ENCODE results near the gene LRCH1. TPM values are rescaled to one million over a fixed set of nuclear protein-coding genes. Genes with fewer than 3 reads are reported as not detected.

The LRCH1 gene
- total RNA-seq, 2 experiments from 2014 or later, result 16.9 to 17.9 TPM

DNA sequence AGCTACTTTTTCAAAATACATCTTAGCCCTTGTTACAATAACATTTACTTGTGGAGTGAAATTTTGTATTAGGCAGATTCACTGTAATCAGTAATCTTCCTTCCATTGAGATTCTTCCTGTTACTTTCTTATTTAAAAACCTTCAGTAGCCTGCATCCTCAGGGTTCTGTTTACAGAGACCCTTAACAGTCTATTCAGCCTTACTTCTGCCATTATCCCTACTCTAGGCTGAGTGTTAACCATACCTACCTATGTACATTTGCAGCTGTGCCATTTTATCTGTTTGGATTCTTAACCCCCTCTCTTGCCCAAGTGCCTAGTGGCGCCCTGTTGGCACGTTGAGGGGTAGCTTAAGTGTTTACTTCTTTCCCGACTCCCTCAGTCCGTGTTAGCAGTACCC is 71.9 kb downstream of the LRCH1 start:
- H3K27ac Mint-ChIP-seq, result no peak overlapping the region
- H3K4me3 Mint-ChIP-seq, result no peak overlapping the region
- POLR2A ChIA-PET, result no interaction called here
- CTCF ChIA-PET, result interaction anchor here (1.2 kb wide), 1 partner anchor 73 kb away, joined by 4 read pairs; no protein-coding TSS in a partner anchor
- DNase-seq, result no peak
- intact Hi-C loops (cut with micrococcal nuclease), result no loop called here
- no peaks in the 10 kb centered on the region for H3K27me3 Mint-ChIP-seq
- peaks cover 60% of the 10 kb centered on the region for H3K4me1 Mint-ChIP-seq (ENCODE audit: low read depth)
- H3K36me3 Mint-ChIP-seq, result no peaks in the 10 kb centered on the region
- no peaks in the 10 kb centered on the region for H3K9me3 Mint-ChIP-seq

DNA sequence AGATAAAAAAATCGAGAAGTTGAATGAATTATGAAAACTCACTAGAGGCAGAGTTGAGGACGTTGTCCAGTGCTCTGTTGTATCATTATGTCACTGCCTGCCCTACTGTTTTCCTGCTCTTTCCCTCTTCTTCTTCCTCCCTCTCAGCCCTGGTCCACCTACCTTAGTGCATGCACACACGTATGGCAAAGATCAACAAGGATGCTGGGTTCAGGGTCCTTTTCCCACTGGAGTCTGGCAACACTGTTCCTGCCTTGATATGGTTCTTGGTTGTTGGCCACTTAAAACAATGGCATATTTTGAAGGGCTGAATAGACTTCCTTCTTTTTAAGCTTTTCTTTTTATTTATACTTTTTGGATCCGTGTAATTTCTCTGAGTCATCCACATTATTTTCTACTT is 74.5 kb downstream of the LRCH1 start:
- intact Hi-C loops (cut with micrococcal nuclease), result no loop called here
- no peaks in the 10 kb centered on the region for H3K27me3 Mint-ChIP-seq

DNA sequence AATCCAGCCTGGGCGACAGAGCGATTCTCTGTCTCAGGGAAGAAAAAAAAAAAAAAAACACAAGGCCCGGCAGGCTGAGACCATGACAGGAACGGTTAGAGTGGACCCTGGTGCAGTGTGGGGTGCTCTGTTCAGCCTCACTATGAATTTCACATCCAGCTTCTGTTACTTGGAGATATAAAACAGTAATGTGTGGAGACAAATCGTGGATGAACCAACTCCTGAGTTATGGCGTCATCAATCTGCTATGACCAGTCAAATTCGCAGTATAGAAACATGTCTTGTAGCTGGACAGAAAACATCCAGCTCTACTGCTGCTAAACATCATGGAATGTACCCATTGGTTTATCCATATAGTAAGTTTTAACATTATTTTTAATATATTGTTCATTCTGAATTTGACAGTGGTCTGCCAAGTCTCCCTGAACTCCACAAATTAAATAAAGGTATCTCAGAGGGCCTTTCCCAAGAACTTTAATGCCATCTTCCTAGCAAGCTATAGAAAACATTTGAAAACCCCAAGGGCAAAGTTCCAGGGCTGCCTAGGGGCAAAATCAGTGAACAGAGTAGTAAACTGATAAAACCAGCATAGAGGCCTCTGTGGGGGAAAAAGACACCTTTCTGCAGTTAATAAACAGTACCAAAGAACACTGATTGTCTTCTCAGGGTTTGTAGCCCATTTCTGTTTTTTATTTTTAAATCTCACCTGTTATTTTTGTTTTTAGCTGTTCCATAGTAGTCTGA is 75.8 kb downstream of the LRCH1 start:
- intact Hi-C loops (cut with micrococcal nuclease), result no loop called here
- CTCF ChIA-PET, result interaction anchor here (2.0 kb wide), 1 partner anchor 77 kb away, joined by 7 read pairs; no protein-coding TSS in a partner anchor
- Mint-ChIP-seq H3K4me1 (ENCODE audit: low read depth) (peaks cover 58% of the 10 kb centered on the region), H3K9me3 (no peaks in the 10 kb centered on the region), H3K27me3 (no peaks in the 10 kb centered on the region), H3K36me3 (no peaks in the 10 kb centered on the region), H3K27ac (no peak overlapping the region), H3K4me3 (no peak overlapping the region)
- DNase-seq, result no peak
- POLR2A ChIA-PET, result no interaction called here

More for the DNA sequence above, 74.5 kb downstream of the LRCH1 start:
- Mint-ChIP-seq H3K27ac (no peak overlapping the region), H3K36me3 (no peaks in the 10 kb centered on the region), H3K4me1 (ENCODE audit: low read depth) (peaks cover 63% of the 10 kb centered on the region), H3K9me3 (no peaks in the 10 kb centered on the region), H3K4me3 (no peak overlapping the region)
- no peak for DNase-seq
- ChIA-PET CTCF (no interaction called here), POLR2A (no interaction called here)

DNA sequence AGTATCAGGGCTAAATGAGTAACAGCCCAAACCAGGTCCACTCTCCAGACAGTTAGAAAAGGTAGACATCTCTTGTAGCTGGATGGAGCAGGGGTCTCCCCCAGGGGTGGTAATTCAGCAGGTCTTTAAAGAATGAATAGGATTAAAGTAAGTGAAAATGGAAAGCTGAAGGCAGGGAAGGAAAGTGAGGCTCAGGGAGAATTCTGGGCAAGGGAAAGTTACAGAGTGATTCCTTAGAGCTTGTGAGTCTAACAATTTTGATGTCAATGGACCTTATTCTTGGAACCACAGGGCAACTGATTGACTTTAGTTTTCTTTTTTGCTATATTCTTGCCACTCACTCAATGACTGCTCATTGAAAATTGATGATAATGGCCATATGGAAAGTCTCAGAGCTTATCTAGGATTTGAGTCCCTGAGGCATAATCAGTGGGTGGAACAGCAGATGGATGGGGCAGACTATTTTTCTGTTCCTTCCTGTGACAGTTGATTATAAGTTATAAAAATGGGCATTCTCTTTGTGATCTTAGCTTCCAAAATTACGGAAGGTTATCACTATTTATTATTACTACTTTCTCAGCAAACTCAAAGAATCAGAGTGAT is 76.9 kb downstream of the LRCH1 start:
- no peak for DNase-seq
- Mint-ChIP-seq H3K4me3 (no peak overlapping the region), H3K27me3 (no peaks in the 10 kb centered on the region), H3K27ac (no peak overlapping the region), H3K9me3 (no peaks in the 10 kb centered on the region), H3K4me1 (ENCODE audit: low read depth) (peaks cover 57% of the 10 kb centered on the region), H3K36me3 (peaks cover 2% of the 10 kb centered on the region)
- intact Hi-C loops (cut with micrococcal nuclease), result no loop called here
- POLR2A ChIA-PET, result no interaction called here
- CTCF ChIA-PET, result interaction anchor here (1.4 to 2.0 kb wide), 2 partner anchors 14 to 78 kb away, joined by 6 to 7 read pairs; no protein-coding TSS in a partner anchor

DNA sequence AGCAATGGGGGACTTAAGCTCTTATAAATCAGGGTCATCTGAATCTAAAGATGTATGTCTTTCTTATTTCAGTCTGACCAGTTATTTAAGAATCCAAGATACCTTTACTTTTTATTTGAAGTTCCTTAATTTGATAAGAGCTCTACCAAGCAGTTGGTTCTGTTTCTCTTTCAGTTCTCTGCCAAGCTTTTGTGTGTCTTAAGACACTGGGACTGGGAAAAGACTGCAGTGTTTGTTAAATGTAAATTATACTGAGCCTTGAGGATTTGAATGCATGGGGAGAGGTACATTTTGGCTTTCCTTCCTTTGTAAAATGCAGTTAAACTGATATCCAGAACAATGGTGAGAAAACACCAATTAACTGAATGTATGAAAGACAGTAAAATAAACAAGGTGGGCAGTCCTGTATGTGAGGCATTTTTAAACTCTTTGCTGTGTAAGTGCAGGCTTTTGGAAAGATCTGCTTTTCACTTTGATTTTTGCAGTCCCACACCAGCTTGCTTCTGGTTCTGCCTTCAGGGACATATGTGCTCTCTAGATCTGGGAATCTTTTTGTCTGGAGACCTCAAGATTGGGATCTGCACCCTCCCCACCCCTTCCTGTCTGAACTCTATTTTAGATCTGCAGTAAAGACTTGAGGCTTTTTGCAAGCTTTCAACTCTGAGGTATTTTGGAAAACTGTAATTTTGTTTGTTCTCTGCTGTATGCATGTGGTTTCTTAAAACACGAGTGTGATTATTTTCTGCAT is 77.6 kb downstream of the LRCH1 start:
- ChIA-PET POLR2A (no interaction called here), CTCF (interaction anchor here (1.4 kb wide), 1 partner anchor 14 kb away, joined by 6 read pairs; no protein-coding TSS in a partner anchor)
- Mint-ChIP-seq H3K27me3 (no peaks in the 10 kb centered on the region), H3K4me1 (ENCODE audit: low read depth) (peaks cover 50% of the 10 kb centered on the region), H3K4me3 (no peak overlapping the region), H3K9me3 (no peaks in the 10 kb centered on the region), H3K27ac (no peak overlapping the region), H3K36me3 (peaks cover 2% of the 10 kb centered on the region)
- no peak for DNase-seq
- intact Hi-C loops (cut with micrococcal nuclease), result no loop called here

DNA sequence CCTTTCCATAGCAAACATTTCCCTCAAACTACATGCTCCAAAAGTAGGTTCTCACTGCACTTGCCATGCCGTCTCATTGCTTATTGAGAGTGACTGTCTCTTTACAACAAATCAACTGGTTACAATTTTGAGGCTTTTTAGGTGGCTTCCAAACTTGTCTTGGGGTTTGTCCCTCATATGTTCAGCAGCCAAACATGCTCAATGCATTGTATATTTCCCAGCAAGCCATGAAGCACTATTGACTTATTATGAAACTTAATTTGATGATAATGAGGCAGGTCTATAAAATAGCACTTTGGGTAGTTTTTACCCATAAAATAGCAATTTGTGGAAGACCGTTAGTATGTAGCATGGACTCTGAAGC is 78.2 kb downstream of the LRCH1 start:
- intact Hi-C loops (cut with micrococcal nuclease), result no loop called here
- Mint-ChIP-seq H3K27me3 (no peaks in the 10 kb centered on the region), H3K4me1 (ENCODE audit: low read depth) (peaks cover 44% of the 10 kb centered on the region), H3K9me3 (no peaks in the 10 kb centered on the region), H3K4me3 (no peak overlapping the region), H3K36me3 (peaks cover 2% of the 10 kb centered on the region), H3K27ac (no peak overlapping the region)
- ChIA-PET CTCF (no interaction called here), POLR2A (no interaction called here)
- no peak for DNase-seq

DNA sequence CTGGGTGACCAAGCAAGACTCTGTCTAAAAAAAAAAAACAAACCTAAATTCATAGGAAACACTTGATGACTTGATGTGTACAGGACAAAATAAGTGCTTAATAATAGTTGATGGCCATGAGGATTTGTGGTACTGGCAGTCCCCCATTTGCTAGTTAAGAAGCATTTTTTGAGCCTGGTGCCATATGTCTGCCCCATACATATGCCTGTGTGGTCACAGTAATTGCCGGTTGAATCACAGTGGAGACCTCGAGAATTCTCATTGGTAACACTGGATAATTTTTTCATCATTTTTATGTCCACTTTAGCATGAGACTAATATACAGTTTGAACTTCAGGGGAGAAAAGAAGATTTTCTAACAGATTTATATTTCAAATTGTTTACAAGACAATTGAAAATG is 79.2 kb downstream of the LRCH1 start:
- no peak overlapping the region for H3K4me3 Mint-ChIP-seq

DNA sequence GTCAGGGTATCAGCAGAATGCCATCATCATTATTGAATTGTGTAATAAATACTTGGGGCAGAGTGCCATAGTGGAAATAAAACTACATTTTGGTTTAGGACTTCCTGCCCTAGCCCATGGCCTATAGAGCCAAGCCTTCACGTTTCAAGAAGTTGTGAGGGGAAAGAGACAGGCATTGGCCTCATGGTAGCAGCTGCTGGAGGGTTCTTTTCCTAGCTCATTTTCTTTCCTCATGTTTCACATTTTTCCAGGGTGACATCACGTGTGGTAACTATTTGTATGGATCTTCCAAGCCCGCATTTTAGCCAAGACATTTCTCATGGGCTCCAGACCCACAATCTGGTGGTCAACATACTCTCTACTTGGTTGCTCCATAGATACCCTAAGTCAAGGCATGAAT is 80.4 kb downstream of the LRCH1 start:
- intact Hi-C loops (cut with micrococcal nuclease), result no loop called here
- Mint-ChIP-seq H3K4me1 (ENCODE audit: low read depth) (peaks cover 34% of the 10 kb centered on the region), H3K4me3 (no peak overlapping the region), H3K27ac (no peak overlapping the region), H3K27me3 (no peaks in the 10 kb centered on the region), H3K36me3 (peaks cover 2% of the 10 kb centered on the region), H3K9me3 (no peaks in the 10 kb centered on the region)
- DNase-seq, result no peak
- CTCF ChIA-PET, result no interaction called here
- POLR2A ChIA-PET, result no interaction called here

More for the DNA sequence above, 79.2 kb downstream of the LRCH1 start:
- Mint-ChIP-seq H3K4me1 (ENCODE audit: low read depth) (peaks cover 41% of the 10 kb centered on the region), H3K27me3 (no peaks in the 10 kb centered on the region), H3K36me3 (peaks cover 2% of the 10 kb centered on the region), H3K27ac (no peak overlapping the region), H3K9me3 (no peaks in the 10 kb centered on the region)
- ChIA-PET POLR2A (no interaction called here), CTCF (no interaction called here)
- intact Hi-C loops (cut with micrococcal nuclease), result no loop called here
- DNase-seq, result no peak

DNA sequence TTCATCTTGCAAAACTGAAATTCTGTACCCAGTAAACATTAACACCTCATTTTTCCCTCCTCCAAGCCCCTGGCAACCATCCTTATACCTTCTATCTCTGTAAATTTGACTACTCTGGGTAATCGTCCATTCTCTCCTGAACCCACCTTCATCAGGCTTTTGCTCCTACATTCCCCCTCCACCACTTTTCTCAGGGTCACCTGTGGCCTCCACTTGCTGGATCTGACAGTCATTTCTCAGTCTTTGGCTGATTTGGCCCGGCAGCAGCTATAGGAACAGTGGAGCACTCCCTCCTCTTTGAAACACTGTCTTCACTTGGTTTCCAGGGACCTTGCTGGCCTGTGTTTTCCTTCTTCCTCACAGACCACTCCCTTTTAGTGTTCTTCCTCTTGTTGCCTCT is 83.5 kb downstream of the LRCH1 start:
- Mint-ChIP-seq H3K27ac (no peak overlapping the region), H3K4me1 (ENCODE audit: low read depth) (peaks cover 29% of the 10 kb centered on the region), H3K36me3 (peaks cover 2% of the 10 kb centered on the region), H3K27me3 (no peaks in the 10 kb centered on the region), H3K9me3 (no peaks in the 10 kb centered on the region), H3K4me3 (no peak overlapping the region)
- DNase-seq, result no peak
- CTCF ChIA-PET, result no interaction called here
- intact Hi-C loops (cut with micrococcal nuclease), result no loop called here
- POLR2A ChIA-PET, result no interaction called here

DNA sequence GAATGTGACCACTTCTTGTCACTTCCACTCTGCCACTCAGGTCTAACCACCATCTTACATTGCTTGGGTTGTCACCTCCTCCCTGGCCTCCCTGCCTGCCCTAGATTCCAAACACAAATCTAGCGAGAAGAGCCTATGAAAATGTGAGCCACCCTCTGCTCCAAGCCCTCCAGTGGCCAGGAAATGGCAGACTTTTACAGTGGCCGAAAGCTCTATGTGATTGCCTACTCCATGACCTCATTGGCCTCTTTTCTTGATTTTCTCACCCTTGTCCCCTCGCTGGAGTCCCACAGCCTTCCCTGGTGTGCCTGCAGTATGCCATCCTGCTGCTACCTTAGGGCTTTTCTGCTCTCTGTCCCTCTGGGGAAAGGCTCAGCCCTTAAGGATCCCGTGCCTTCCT is 84.2 kb downstream of the LRCH1 start:
- Mint-ChIP-seq H3K36me3 (peaks cover 2% of the 10 kb centered on the region), H3K27me3 (no peaks in the 10 kb centered on the region), H3K4me3 (no peak overlapping the region), H3K9me3 (no peaks in the 10 kb centered on the region), H3K4me1 (ENCODE audit: low read depth) (peaks cover 35% of the 10 kb centered on the region), H3K27ac (no peak overlapping the region)
- no peak for DNase-seq
- intact Hi-C loops (cut with micrococcal nuclease), result no loop called here
- CTCF ChIA-PET, result no interaction called here
- POLR2A ChIA-PET, result no interaction called here

DNA sequence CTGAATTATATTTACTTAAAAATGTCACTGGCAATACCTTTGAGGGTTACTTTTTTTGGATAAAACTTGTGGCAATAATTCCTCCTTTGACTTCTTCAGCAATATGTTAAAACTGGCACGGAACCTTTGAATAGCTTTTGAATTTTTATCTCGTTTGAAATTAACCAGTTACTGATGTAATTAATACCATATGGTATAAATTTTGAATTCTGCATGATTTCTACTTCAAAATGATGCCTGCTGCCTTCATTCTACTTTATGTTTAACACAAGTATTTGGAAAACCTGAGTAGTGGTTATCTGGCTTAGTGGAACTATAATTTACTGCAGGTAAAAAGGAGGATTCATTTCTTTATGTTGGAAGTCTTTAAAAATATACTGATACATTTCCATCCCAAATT is 85.3 kb downstream of the LRCH1 start:
- peaks cover 2% of the 10 kb centered on the region for H3K36me3 Mint-ChIP-seq
- ChIA-PET CTCF (no interaction called here), POLR2A (no interaction called here)
- H3K4me1 Mint-ChIP-seq (ENCODE audit: low read depth), result peaks cover 38% of the 10 kb centered on the region
- H3K9me3 Mint-ChIP-seq, result no peaks in the 10 kb centered on the region
- no peak overlapping the region for H3K27ac Mint-ChIP-seq
- intact Hi-C loops (cut with micrococcal nuclease), result no loop called here
- H3K4me3 Mint-ChIP-seq, result no peak overlapping the region
- DNase-seq, result no peak
- no peaks in the 10 kb centered on the region for H3K27me3 Mint-ChIP-seq

DNA sequence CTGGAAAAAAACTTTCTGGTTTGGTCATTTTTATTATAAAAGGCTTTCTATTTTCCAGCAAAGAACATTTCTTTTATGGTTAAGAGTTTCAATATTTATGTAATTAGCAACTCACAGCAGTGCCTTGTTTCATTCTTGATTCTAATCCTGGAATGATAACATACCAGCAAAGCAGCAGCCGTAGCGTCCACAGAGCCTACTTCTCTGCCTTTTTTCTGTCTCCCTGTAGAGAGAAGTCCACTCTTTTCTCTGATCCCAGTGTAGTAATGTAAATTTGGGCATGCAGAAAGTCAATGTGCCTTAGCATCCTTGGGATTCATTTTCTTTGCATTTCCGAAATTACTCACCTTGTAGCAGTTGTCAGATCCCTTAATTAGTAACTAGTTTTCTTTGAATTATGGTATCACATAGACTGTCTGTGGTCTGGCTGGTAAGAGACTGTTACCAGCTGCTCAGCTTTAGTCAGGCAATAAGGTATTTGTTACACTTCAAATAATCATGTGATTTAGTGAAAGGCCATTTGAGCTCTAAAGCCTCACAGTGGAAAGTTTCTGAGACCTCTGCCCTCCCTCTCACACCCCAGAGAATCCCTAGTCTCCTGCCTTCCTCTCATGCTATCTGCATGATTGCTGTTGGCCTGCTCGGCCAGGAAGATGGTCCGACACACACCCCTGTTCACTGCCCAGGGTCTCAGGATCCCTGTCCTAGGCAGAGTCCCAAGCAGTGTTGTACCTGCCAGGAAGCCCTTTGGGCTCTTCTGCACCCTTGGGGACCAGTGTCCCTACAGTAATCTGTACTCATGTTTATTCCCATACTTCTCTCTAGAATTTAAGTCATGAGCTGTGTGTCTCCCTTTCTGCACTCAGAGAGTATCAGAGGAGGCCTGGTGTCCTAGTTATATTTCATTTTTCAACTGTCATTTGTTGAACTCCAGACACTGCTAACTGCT is 86.3 kb downstream of the LRCH1 start:
- Mint-ChIP-seq H3K27me3 (no peaks in the 10 kb centered on the region), H3K36me3 (no peaks in the 10 kb centered on the region), H3K4me3 (no peak overlapping the region), H3K27ac (no peak overlapping the region), H3K9me3 (no peaks in the 10 kb centered on the region), H3K4me1 (ENCODE audit: low read depth) (peaks cover 41% of the 10 kb centered on the region)
- no peak for DNase-seq
- ChIA-PET CTCF (interaction anchor here (0.8 kb wide), 1 partner anchor 88 kb away, joined by 4 read pairs; no protein-coding TSS in a partner anchor), POLR2A (no interaction called here)
- intact Hi-C loops (cut with micrococcal nuclease), result no loop called here
